ENCODE results near the gene PELI2. TPM values are rescaled to one million over a fixed set of nuclear protein-coding genes. Genes with fewer than 3 reads are reported as not detected.

Gene PELI2
- total and polyA plus RNA-seq, 9 donors, result 13.0 to 36.8 (median 28.5) TPM

DNA sequence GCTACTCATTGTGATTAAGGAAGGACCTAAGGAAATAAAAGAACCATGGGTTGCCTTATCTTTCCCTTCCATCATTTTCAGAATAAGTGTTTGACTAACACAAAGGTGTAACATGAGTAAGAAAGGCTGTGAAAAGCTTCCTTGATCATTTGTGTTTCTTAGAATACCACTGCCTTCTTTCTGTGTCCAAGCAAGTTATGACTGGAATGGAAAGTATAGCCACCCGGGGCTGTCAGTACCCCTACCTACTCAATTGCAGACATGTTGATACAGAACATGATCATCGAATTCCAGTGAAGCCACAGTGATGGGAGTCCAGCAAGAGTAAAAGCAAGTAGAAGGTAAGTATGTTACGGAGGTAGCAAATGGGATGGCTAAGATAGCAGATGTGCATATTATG, 209.8 kb downstream of the PELI2 start:
- H3K4me3 ChIP-seq, result no peak overlapping the region

DNA sequence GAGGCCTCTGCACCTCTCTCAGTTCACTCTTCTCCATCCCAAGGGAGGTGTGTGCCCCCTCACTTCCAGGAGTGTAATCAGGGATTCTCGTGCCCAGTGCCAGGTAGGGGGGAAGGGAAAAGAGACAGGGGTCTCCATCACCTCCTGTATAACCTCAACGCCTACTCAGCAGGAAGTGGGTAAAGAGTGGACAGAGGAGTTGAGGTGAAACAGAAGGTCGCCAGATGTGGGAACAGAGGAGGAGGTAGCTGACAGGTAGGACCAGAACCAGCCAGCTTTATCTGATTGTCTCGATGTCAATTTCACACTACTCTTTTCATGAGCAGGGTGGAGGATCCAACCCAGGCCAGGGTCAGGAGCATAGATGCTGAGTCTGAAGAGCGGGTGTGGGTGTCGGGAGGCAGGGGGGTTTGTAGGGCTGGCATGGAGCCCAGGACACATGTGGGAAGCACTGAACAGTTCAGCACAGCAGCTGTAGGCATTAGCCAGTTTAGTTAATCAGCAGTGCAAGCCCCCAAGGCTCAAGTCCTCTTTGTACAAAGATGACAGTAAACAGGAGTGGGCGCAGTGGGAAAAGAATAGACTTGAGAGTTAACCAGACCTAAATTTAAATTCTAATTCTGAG, 213.5 kb downstream of the PELI2 start:
- H3K4me1 ChIP-seq (ENCODE audit: insufficient read depth), result peaks cover 3% of the 10 kb centered on the region
- H3K27ac ChIP-seq, result no peak overlapping the region
- no peaks in the 10 kb centered on the region for H3K36me3 ChIP-seq
- 60 to 70% (median 64%) methylated on average over 7 of the region's 7 CpGs for WGBS, 3 donors
- TF ChIP-seq POLR2A (IDR thresholded peaks at IDR 0.05) (no peak), EP300 (IDR thresholded peaks at IDR 0.05) (no peak)
- TF ChIP-seq, protein P1, sequence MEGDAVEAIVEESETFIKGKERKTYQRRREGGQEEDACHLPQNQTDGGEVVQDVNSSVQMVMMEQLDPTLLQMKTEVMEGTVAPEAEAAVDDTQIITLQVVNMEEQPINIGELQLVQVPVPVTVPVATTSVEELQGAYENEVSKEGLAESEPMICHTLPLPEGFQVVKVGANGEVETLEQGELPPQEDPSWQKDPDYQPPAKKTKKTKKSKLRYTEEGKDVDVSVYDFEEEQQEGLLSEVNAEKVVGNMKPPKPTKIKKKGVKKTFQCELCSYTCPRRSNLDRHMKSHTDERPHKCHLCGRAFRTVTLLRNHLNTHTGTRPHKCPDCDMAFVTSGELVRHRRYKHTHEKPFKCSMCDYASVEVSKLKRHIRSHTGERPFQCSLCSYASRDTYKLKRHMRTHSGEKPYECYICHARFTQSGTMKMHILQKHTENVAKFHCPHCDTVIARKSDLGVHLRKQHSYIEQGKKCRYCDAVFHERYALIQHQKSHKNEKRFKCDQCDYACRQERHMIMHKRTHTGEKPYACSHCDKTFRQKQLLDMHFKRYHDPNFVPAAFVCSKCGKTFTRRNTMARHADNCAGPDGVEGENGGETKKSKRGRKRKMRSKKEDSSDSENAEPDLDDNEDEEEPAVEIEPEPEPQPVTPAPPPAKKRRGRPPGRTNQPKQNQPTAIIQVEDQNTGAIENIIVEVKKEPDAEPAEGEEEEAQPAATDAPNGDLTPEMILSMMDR (IDR thresholded peaks at IDR 0.05), result no peak
- no peak overlapping the region for H3K4me3 ChIP-seq
- peak in 2 of 5 donors; percentile 21 to 46 for DNase-seq
- intact Hi-C loops (cut with DNase I), result loop anchor here in 1 of 4 donors (10.0 kb wide), 1 partner anchor 1027 kb away; no protein-coding TSS in a partner anchor
- no peaks in the 10 kb centered on the region for H3K27me3 ChIP-seq
- no peaks in the 10 kb centered on the region for H3K9me3 ChIP-seq

More for the DNA sequence above, 209.8 kb downstream of the PELI2 start:
- no peak overlapping the region for H3K27ac ChIP-seq
- no peak for TF ChIP-seq EP300 (IDR thresholded peaks at IDR 0.05)
- no peak for TF ChIP-seq POLR2A (IDR thresholded peaks at IDR 0.05)
- TF ChIP-seq, protein P1 (IDR thresholded peaks at IDR 0.05), result no peak
- H3K9me3 ChIP-seq, result no peaks in the 10 kb centered on the region
- WGBS, 3 donors, result 88 to 96% (median 92%) methylated on average over 3 of the region's 3 CpGs
- intact Hi-C loops (cut with DNase I), result no loop called here
- H3K4me1 ChIP-seq (ENCODE audit: insufficient read depth), result no peaks in the 10 kb centered on the region
- H3K36me3 ChIP-seq, result no peaks in the 10 kb centered on the region
- DNase-seq, result no peak
- no peaks in the 10 kb centered on the region for H3K27me3 ChIP-seq

GRCh38 chr14:56333359-56334292, 215.4 kb downstream of the PELI2 start:
- no peak overlapping the region for H3K27ac ChIP-seq
- no peak for DNase-seq

DNA sequence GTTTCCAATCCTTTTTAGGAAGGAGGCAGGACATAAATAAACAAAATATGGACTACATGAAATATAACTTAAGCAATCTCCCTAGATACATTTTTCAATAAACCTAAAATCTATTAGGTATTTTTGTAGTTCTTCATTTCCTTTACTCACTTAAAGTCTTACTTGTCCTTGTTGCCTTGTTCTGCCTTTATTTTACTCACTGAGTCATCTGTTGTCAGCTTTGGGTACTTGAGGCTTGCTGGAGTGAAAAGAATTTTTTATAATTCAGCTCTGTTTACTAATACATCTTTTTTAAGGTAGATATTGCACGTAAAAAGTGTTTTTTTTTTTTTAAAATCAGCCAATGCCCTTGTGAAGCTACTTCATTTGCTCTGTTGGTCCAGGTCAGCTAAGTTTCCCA, 216.2 kb downstream of the PELI2 start:
- 53 to 60% (median 56%) methylated on average over 1 of the region's 1 CpG for WGBS, 3 donors
- intact Hi-C loops (cut with DNase I), result loop anchor here in 1 of 4 donors (10.0 kb wide), 1 partner anchor 1030 kb away; no protein-coding TSS in a partner anchor
- no peak for DNase-seq
- Histone ChIP-seq H3K27ac (no peak overlapping the region), H3K27me3 (no peaks in the 10 kb centered on the region), H3K9me3 (no peaks in the 10 kb centered on the region), H3K4me1 (ENCODE audit: insufficient read depth) (peaks cover 3% of the 10 kb centered on the region), H3K4me3 (no peak overlapping the region), H3K36me3 (no peaks in the 10 kb centered on the region)
- TF ChIP-seq, protein P1 (IDR thresholded peaks at IDR 0.05), result no peak
- TF ChIP-seq EP300 (IDR thresholded peaks at IDR 0.05) (no peak), POLR2A (IDR thresholded peaks at IDR 0.05) (no peak)

More at GRCh38 chr14:56333359-56334292, 215.4 kb downstream of the PELI2 start:
- Histone ChIP-seq H3K27me3 (no peaks in the 10 kb centered on the region), H3K9me3 (no peaks in the 10 kb centered on the region), H3K4me1 (ENCODE audit: insufficient read depth) (peaks cover 3% of the 10 kb centered on the region), H3K36me3 (no peaks in the 10 kb centered on the region), H3K4me3 (no peak overlapping the region)
- intact Hi-C loops (cut with DNase I), result loop anchor here in 1 of 4 donors (10.0 kb wide), 1 partner anchor 1029 kb away; no protein-coding TSS in a partner anchor
- no peak for TF ChIP-seq EP300 (IDR thresholded peaks at IDR 0.05)
- TF ChIP-seq, protein P1 (IDR thresholded peaks at IDR 0.05), result no peak
- TF ChIP-seq POLR2A (IDR thresholded peaks at IDR 0.05), result no peak
- 68 to 74% (median 69%) methylated on average over 9 of the region's 9 CpGs for WGBS, 3 donors

Data from ovary (tissue), 9 donors.